ENCODE measurements around the gene ARHGAP15.

DNA sequence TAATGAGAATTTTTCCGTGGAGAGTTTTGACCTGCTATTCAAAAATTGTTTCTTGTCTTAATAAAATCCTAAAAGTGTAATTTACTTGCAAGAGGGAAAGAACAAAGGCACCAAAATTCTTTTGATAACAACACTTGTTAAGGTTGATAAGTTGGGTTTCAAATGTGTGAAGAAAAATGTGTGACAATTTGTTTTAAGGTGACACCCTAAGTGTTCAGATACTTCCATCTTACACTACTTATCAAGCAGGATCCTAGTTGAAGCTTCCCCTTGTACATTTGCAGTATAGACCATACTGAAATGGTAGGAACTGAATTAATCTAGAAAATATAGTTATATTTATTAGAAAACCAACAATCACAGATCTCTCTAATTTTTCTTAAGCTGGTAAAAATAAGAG lies 204.6 kb downstream of the ARHGAP15 start:
- TF ChIP-seq TEAD4 (IDR thresholded peaks at IDR 0.05) (no peak), FOXM1 (IDR thresholded peaks at IDR 0.05; ENCODE audit: borderline replicate concordance, low read depth) (no peak), RAD21 (IDR thresholded peaks at IDR 0.05; ENCODE audit: low read depth) (no peak), EP300 (IDR thresholded peaks at IDR 0.05; ENCODE audit: borderline replicate concordance) (no peak), CEBPB (IDR thresholded peaks at IDR 0.05) (no peak), ZBTB7A (IDR thresholded peaks at IDR 0.05; ENCODE audit: low read depth) (no peak), NFIC (IDR thresholded peaks at IDR 0.05) (no peak), YY1 (IDR thresholded peaks at IDR 0.05; ENCODE audit: low read depth) (no peak), EGR1 (IDR thresholded peaks at IDR 0.05) (no peak), TCF12 (IDR thresholded peaks at IDR 0.05; ENCODE audit: low read depth) (no peak), TAF1 (IDR thresholded peaks at IDR 0.05; ENCODE audit: low read depth) (no peak)
- TF ChIP-seq, protein P1, sequence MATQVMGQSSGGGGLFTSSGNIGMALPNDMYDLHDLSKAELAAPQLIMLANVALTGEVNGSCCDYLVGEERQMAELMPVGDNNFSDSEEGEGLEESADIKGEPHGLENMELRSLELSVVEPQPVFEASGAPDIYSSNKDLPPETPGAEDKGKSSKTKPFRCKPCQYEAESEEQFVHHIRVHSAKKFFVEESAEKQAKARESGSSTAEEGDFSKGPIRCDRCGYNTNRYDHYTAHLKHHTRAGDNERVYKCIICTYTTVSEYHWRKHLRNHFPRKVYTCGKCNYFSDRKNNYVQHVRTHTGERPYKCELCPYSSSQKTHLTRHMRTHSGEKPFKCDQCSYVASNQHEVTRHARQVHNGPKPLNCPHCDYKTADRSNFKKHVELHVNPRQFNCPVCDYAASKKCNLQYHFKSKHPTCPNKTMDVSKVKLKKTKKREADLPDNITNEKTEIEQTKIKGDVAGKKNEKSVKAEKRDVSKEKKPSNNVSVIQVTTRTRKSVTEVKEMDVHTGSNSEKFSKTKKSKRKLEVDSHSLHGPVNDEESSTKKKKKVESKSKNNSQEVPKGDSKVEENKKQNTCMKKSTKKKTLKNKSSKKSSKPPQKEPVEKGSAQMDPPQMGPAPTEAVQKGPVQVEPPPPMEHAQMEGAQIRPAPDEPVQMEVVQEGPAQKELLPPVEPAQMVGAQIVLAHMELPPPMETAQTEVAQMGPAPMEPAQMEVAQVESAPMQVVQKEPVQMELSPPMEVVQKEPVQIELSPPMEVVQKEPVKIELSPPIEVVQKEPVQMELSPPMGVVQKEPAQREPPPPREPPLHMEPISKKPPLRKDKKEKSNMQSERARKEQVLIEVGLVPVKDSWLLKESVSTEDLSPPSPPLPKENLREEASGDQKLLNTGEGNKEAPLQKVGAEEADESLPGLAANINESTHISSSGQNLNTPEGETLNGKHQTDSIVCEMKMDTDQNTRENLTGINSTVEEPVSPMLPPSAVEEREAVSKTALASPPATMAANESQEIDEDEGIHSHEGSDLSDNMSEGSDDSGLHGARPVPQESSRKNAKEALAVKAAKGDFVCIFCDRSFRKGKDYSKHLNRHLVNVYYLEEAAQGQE (IDR thresholded peaks at IDR 0.05; ENCODE audit: low read depth): no peak
- TF ChIP-seq, protein P2, sequence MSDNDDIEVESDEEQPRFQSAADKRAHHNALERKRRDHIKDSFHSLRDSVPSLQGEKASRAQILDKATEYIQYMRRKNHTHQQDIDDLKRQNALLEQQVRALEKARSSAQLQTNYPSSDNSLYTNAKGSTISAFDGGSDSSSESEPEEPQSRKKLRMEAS (IDR thresholded peaks at IDR 0.05): no peak

All from Ishikawa (cell line).